CD4-positive, alpha-beta memory T cell (primary cell): ENCODE data around the gene HTRA1. TPM values are rescaled to one million over a fixed set of nuclear protein-coding genes. Genes with fewer than 3 reads are reported as not detected.

Source experiments
- CTCF ChIA-PET: fragments of 350-600 bp; sonication (Branson Sonifier 250); formaldehyde crosslinking; loops from one replicate; lab custom pipeline; 2021; ENCODE audit warnings: inconsistent platforms; ENCODE audit not compliant: partially characterized antibody; lab: Charles Lee
- POLR2A ChIA-PET: fragments of 350-600 bp; sonication (Branson Sonifier 250); formaldehyde crosslinking; loops from one replicate; lab custom pipeline; 2021; ENCODE audit not compliant: partially characterized antibody; lab: Charles Lee
- DNase-seq, 5 donors: peaks; one replicate each; pipeline versions ENCODE4 v3.0.0 to v3.0.0-alpha.2; 2020 to 2022; ENCODE audit warnings: mixed read lengths in 1 of 5
- H3K27ac ChIP-seq: one replicate; pipeline ENCODE4 v1.7.0; 2013; ENCODE audit warnings: low read depth, low read length
- H3K27me3 ChIP-seq: 2 replicates; pipeline ENCODE4 v1.7.0; 2013; ENCODE audit warnings: mild to moderate bottlenecking, low read length, moderate library complexity; ENCODE audit not compliant: insufficient read depth
- H3K36me3 ChIP-seq: 2 replicates; pipeline ENCODE4 v1.7.0; 2013; ENCODE audit warnings: mild to moderate bottlenecking, low read length, moderate library complexity; ENCODE audit not compliant: insufficient read depth
- H3K4me1 ChIP-seq: 2 replicates; pipeline ENCODE4 v1.7.0; 2013; ENCODE audit warnings: mild to moderate bottlenecking, low read length, moderate library complexity; ENCODE audit not compliant: insufficient read depth
- H3K4me3 ChIP-seq, 2 donors: one replicate each; pipeline ENCODE4 v1.7.0; 2013; ENCODE audit warnings: low read length in 2 of 2, mild to moderate bottlenecking in 1 of 2
- H3K9me3 ChIP-seq, 2 donors: one replicate each; pipeline ENCODE4 v1.7.0; 2013; ENCODE audit warnings: low read length in 2 of 2, control low read depth in 1 of 2; ENCODE audit not compliant: control insufficient read depth in 1 of 2
- H3K27ac Mint-ChIP-seq, 7 donors: one replicate each; pipeline ENCODE4 v1.8.0; 2020 to 2021; ENCODE audit warnings: mixed read lengths in 7 of 7, mild to moderate bottlenecking in 6 of 7, inconsistent platforms in 3 of 7, moderate library complexity in 3 of 7
- H3K27me3 Mint-ChIP-seq, 2 donors: one replicate each; pipeline ENCODE4 v1.8.0; 2020 to 2021; ENCODE audit warnings: mixed read lengths in 2 of 2
- H3K36me3 Mint-ChIP-seq, 2 donors: one replicate each; pipeline ENCODE4 v1.8.0; 2020 to 2021; ENCODE audit warnings: mixed read lengths in 2 of 2, inconsistent platforms in 1 of 2, mild to moderate bottlenecking in 1 of 2
- H3K4me1 Mint-ChIP-seq, 4 donors: one replicate each; pipeline ENCODE4 v1.8.0; 2020 to 2021; ENCODE audit warnings: mixed read lengths in 4 of 4, mild to moderate bottlenecking in 1 of 4
- H3K4me3 Mint-ChIP-seq, 8 donors: one replicate each; pipeline ENCODE4 v1.8.0; 2020 to 2021; ENCODE audit warnings: mixed read lengths in 8 of 8, mild to moderate bottlenecking in 7 of 8, moderate library complexity in 6 of 8, inconsistent platforms in 3 of 8
- H3K9me3 Mint-ChIP-seq, 8 donors: one replicate each; pipeline ENCODE4 v1.8.0; 2020 to 2021; ENCODE audit warnings: mixed read lengths in 8 of 8, mild to moderate bottlenecking in 5 of 8, inconsistent platforms in 3 of 8, moderate library complexity in 1 of 8
- intact Hi-C: fragments of 100-400 bp; cut with micrococcal nuclease; formaldehyde crosslinking; loops from one replicate; pipeline ENCODE4 v1.15.1; 2023
- polyA plus RNA-seq, 2 donors: library from polyadenylated mRNA; unstranded; fragments of 300-500 nt; fragmentation: Illumina TruSeq; gene quantifications; one replicate each; pipeline ENCODE4 v1.2.3, GENCODE V29; 2021
- total RNA-seq, 2 experiments: library from RNA; stranded (reverse); gene quantifications; one replicate each; pipeline ENCODE4 v1.2.3, GENCODE V29; 2021

The HTRA1 gene
- total and polyA plus RNA-seq, 4 experiments from 2014 or later = 0.17 to 0.21 TPM; not detected in 2

GRCh38 chr10:122435212-122435827 lies 26.0 kb upstream of the HTRA1 start:
- H3K9me3 Mint-ChIP-seq = peaks cover 0 to 6% (median under 1%) of the 10 kb centered on the region in 8 donors
- Histone ChIP-seq H3K36me3 (no peaks in the 10 kb centered on the region), H3K9me3 (no peaks in the 10 kb centered on the region), H3K27ac (no peak overlapping the region), H3K4me1 (no peaks in the 10 kb centered on the region), H3K4me3 (no peak overlapping the region), H3K27me3 (no peaks in the 10 kb centered on the region)
- no peaks in the 10 kb centered on the region for H3K27me3 Mint-ChIP-seq
- H3K27ac Mint-ChIP-seq = no peak overlapping the region
- H3K4me1 Mint-ChIP-seq = peaks cover 0 to 6% (median under 1%) of the 10 kb centered on the region in 4 donors
- intact Hi-C loops = loop anchor here (1.0 to 5.0 kb wide), 6 partner anchors 19 to 137 kb away; partner anchors contain the start of gene PLEKHA1
- POLR2A ChIA-PET = interaction anchor here (1.0 to 1.8 kb wide), 4 partner anchors 61 to 136 kb away, joined by 4 to 10 read pairs (median 4); partner anchors contain the start of gene PLEKHA1
- peak in 4 of 5 donors; percentile 54 to 62 (median 60) for DNase-seq
- peaks cover 21% of the 10 kb centered on the region in 2 donors for H3K36me3 Mint-ChIP-seq
- no peak overlapping the region for H3K4me3 Mint-ChIP-seq
- CTCF ChIA-PET = interaction anchor here (0.7 to 6.3 kb wide), 39 partner anchors 12 to 138 kb away, joined by 3 to 185 read pairs (median 4); partner anchors contain the start of gene PLEKHA1

DNA sequence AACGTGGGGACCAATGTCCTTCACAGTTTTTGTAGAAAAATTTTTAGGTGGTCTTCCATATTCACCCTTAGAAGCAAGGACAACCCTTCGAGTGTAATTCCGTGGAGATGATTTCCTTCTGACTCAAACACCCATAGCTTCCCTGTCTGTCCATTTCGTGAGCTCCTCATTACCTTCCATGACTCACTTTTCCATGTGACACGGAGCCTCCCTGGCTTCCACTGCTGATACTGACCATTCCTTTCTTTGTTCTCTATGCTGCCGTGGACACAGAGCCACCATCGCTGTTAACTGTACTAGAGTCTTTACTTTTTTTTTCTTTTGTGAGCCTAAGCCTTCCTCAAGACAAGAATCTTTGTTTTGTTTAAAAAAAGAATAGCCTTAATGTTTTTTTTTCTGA lies 19.4 kb upstream of the HTRA1 start:
- peaks cover 0 to 2% of the 10 kb centered on the region in 2 donors for H3K27me3 Mint-ChIP-seq
- no peak overlapping the region for H3K4me3 Mint-ChIP-seq
- POLR2A ChIA-PET = no interaction called here
- DNase-seq = no peak
- H3K4me1 Mint-ChIP-seq = no peaks in the 10 kb centered on the region
- H3K9me3 Mint-ChIP-seq = peaks cover 0 to 9% (median 2%) of the 10 kb centered on the region in 8 donors
- Histone ChIP-seq H3K4me1 (no peaks in the 10 kb centered on the region), H3K9me3 (no peaks in the 10 kb centered on the region), H3K36me3 (no peaks in the 10 kb centered on the region), H3K4me3 (no peak overlapping the region), H3K27ac (no peak overlapping the region), H3K27me3 (no peaks in the 10 kb centered on the region)
- peak overlapping the region in 1 of 7 donors; percentile 61 for H3K27ac Mint-ChIP-seq
- CTCF ChIA-PET = interaction anchor here (0.7 to 1.1 kb wide), 2 partner anchors 10 to 123 kb away, joined by 3 to 4 read pairs; no protein-coding TSS in a partner anchor
- H3K36me3 Mint-ChIP-seq = peaks cover 0 to 14% of the 10 kb centered on the region in 2 donors
- intact Hi-C loops = no loop called here

- H3K27ac ChIP-seq = no peak overlapping the region
- Mint-ChIP-seq H3K27me3 (peaks cover 2 to 5% of the 10 kb centered on the region in 2 donors), H3K9me3 (peaks cover 0 to 1% (median under 1%) of the 10 kb centered on the region in 8 donors), H3K36me3 (peaks cover 0 to under 1% of the 10 kb centered on the region in 2 donors), H3K27ac (no peak overlapping the region), H3K4me3 (no peak overlapping the region), H3K4me1 (no peaks in the 10 kb centered on the region)
- H3K4me3 ChIP-seq = no peak overlapping the region
- CTCF ChIA-PET = interaction anchor here (0.9 to 1.4 kb wide), 2 partner anchors 107 to 120 kb away, joined by 3 read pairs; no protein-coding TSS in a partner anchor
- DNase-seq = no peak
- H3K36me3 ChIP-seq = no peaks in the 10 kb centered on the region
- H3K9me3 ChIP-seq = no peaks in the 10 kb centered on the region
- POLR2A ChIA-PET = no interaction called here
- intact Hi-C loops = no loop called here
- H3K4me1 ChIP-seq = no peaks in the 10 kb centered on the region
- H3K27me3 ChIP-seq = no peaks in the 10 kb centered on the region
These were observed 15.9 kb upstream of the HTRA1 start for GRCh38 chr10:122445469-122445868.

- no peaks in the 10 kb centered on the region for H3K4me1 Mint-ChIP-seq
These were observed 15.4 kb upstream of the HTRA1 start for GRCh38 chr10:122445904-122446303.

DNA sequence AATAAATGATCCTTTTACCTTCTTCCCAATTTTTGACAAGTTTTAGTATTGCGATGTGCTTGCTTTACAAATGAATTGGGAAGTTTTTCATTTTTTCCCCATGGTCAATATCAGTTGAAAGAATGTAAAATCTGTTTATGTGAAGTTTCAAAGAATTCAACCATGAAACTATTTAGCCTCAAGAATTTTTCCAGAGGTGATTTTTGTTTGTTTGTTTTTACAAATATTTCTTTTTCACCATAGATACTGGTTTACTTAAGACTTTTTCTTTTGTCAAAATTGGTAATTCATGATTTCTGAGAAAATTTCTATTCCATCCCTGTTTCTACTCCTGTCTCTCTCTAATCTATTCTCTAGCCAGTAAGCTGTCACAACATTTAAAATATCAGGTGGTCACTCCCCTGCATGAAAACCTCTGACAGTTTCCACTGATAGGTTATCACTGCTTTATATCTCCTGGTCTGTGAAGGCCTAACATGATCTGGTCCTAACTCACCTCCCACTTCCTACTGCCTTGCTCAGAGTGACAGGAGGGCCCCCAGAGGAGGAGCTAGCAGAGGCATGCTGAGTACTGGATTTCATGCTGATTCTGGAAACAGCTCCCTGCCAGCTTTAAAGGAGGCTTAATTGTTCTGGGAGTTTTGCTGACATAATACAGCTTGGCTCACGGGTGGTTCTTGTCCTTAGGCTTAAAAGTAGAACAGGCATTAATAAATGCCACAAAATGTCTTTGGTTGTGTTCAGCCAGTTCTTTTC lies 14.5 kb upstream of the HTRA1 start:
- no peaks in the 10 kb centered on the region for H3K36me3 ChIP-seq
- no peak for DNase-seq
- ChIA-PET CTCF (interaction anchor here (0.9 kb wide), 2 partner anchors 12 to 13 kb away, joined by 3 read pairs; no protein-coding TSS in a partner anchor), POLR2A (interaction anchor here (0.6 kb wide), 1 partner anchor 82 kb away, joined by 3 read pairs; no protein-coding TSS in a partner anchor)
- Mint-ChIP-seq H3K4me1 (no peaks in the 10 kb centered on the region), H3K27me3 (peaks cover 4 to 13% of the 10 kb centered on the region in 2 donors), H3K36me3 (no peaks in the 10 kb centered on the region), H3K4me3 (no peak overlapping the region), H3K27ac (no peak overlapping the region), H3K9me3 (peaks cover 0 to 2% (median 0%) of the 10 kb centered on the region in 8 donors)
- intact Hi-C loops = no loop called here
- H3K4me3 ChIP-seq = no peak overlapping the region
- H3K4me1 ChIP-seq = no peaks in the 10 kb centered on the region
- no peak overlapping the region for H3K27ac ChIP-seq
- H3K27me3 ChIP-seq = no peaks in the 10 kb centered on the region
- no peaks in the 10 kb centered on the region for H3K9me3 ChIP-seq

More at GRCh38 chr10:122445904-122446303, 15.4 kb upstream of the HTRA1 start:
- H3K36me3 Mint-ChIP-seq = no peaks in the 10 kb centered on the region
- no peak overlapping the region for H3K4me3 ChIP-seq
- ChIA-PET POLR2A (interaction anchor here (0.6 kb wide), 1 partner anchor 81 kb away, joined by 3 read pairs; no protein-coding TSS in a partner anchor), CTCF (interaction anchor here (0.9 kb wide), 1 partner anchor 119 kb away, joined by 3 read pairs; no protein-coding TSS in a partner anchor)
- peaks cover 2 to 9% of the 10 kb centered on the region in 2 donors for H3K27me3 Mint-ChIP-seq
- no peak overlapping the region for H3K27ac ChIP-seq
- no peak overlapping the region for H3K27ac Mint-ChIP-seq
- intact Hi-C loops = no loop called here
- no peaks in the 10 kb centered on the region for H3K4me1 ChIP-seq
- H3K4me3 Mint-ChIP-seq = no peak overlapping the region
- no peak for DNase-seq
- H3K9me3 ChIP-seq = no peaks in the 10 kb centered on the region
- no peaks in the 10 kb centered on the region for H3K36me3 ChIP-seq
- peaks cover 0 to 2% (median 0%) of the 10 kb centered on the region in 8 donors for H3K9me3 Mint-ChIP-seq
- H3K27me3 ChIP-seq = no peaks in the 10 kb centered on the region

DNA sequence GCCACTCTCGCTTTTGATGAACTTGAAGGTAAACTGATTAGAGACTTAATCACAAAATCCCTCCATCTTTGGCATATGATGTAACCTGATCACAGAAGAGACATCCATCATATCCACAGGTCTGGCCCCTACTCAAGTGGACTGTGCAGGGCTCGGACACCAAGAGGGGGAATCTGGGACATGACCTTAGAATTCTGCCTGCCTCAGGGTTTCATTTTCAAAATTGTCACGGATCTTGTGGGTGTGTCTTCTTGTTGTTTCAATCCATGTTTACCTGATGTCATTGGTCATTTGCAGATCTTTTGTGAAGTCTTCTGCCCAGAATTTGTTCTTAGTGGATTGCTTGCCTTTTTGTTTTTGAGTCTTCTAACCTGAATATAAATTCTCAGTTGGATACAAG lies 12.8 kb upstream of the HTRA1 start:
- Mint-ChIP-seq H3K4me3 (no peak overlapping the region), H3K9me3 (peaks cover 0 to 2% (median 0%) of the 10 kb centered on the region in 8 donors), H3K36me3 (no peaks in the 10 kb centered on the region), H3K27ac (no peak overlapping the region), H3K4me1 (no peaks in the 10 kb centered on the region), H3K27me3 (peaks cover 4 to 17% of the 10 kb centered on the region in 2 donors)
- no peak overlapping the region for H3K27ac ChIP-seq
- DNase-seq = no peak
- ChIA-PET CTCF (no interaction called here), POLR2A (no interaction called here)
- intact Hi-C loops = no loop called here
- H3K36me3 ChIP-seq = no peaks in the 10 kb centered on the region
- H3K27me3 ChIP-seq = no peaks in the 10 kb centered on the region
- no peaks in the 10 kb centered on the region for H3K4me1 ChIP-seq
- no peaks in the 10 kb centered on the region for H3K9me3 ChIP-seq
- H3K4me3 ChIP-seq = no peak overlapping the region

DNA sequence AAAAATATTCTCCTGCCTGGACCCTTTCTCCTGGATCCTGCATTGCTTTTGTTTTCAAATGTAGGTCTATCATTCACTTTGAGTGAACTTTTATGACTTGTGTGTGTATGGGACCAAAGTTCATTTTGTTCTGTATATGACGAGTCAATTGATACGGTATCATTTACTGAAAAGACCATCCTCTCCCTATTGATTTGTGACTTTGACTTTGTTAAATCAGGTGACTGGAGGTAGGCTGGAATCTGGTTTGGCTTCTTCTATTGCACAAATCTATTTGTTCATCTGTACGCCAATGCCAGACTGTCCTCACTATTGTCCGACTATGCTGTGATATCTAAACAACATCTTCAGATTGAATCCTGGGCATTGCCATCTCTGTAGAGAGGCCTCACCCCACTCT lies 12.2 kb upstream of the HTRA1 start:
- Histone ChIP-seq H3K4me3 (no peak overlapping the region), H3K27me3 (no peaks in the 10 kb centered on the region), H3K4me1 (no peaks in the 10 kb centered on the region), H3K9me3 (no peaks in the 10 kb centered on the region), H3K27ac (no peak overlapping the region), H3K36me3 (no peaks in the 10 kb centered on the region)
- no peak for DNase-seq
- Mint-ChIP-seq H3K4me3 (no peak overlapping the region), H3K27me3 (peaks cover 4 to 18% of the 10 kb centered on the region in 2 donors), H3K27ac (no peak overlapping the region), H3K9me3 (peaks cover 0 to 2% (median 0%) of the 10 kb centered on the region in 8 donors), H3K36me3 (no peaks in the 10 kb centered on the region), H3K4me1 (no peaks in the 10 kb centered on the region)
- intact Hi-C loops = no loop called here
- CTCF ChIA-PET = no interaction called here
- POLR2A ChIA-PET = no interaction called here
